ENCODE measurements around the gene CCDC18. TPM values are rescaled to one million over a fixed set of nuclear protein-coding genes. Genes with fewer than 3 reads are reported as not detected.

CCDC18 gene
- total RNA-seq, 1 donor from 2014 or later, result 2.3 TPM

- ATAC-seq (peak; percentile 95), DNase-seq (ENCODE audit: low spot score) (no peak)
Measured at GRCh38 chr1:93304716-93305138, 124.2 kb downstream of the CCDC18 start.

- ATAC-seq, result peak; percentile 59
- no peak for DNase-seq (ENCODE audit: low spot score)
Measured at GRCh38 chr1:93306920-93307319, 126.4 kb downstream of the CCDC18 start.

DNA sequence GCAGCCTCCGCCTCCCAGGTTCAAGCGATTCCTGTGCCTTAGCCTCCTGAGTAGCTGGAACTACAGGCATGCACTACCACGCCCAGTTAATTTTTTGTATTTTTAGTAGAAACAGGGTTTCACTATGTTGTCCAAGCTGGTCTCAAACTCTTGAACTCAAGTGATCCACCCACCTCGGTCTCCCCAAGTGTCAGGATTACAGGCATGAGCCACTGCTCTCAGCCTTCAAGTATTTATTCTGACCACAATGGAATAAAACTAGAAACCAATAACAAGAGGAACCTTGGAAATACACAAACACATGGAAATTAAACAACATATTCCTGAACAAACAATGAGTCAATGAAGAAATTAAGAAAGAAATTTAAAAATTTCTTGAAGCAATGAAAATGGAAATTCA lies 132.5 kb downstream of the CCDC18 start:
- ATAC-seq, result no peak
- no peak for DNase-seq (ENCODE audit: low spot score)

- ATAC-seq (peak; percentile 37), DNase-seq (ENCODE audit: low spot score) (no peak)
Measured at GRCh38 chr1:93317207-93317606, 136.7 kb downstream of the CCDC18 start.

DNA sequence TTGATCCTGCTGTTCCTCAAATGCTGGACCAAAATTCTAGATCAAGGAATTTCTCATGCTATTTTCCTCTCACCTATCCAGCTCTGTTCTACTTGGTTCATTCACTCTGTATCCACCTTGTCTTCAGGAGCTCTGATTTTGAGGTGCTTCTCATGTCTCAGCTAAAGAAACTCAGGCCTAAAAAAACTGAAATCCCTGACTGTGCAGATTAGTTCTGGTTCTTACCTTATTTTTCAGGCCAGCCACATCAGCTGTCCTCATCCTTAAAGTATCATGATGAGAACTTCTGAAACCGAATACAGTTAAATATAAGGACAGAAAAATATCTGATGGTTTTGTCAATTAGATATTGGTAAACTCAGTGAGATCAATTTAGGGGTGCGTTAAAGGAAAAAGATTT lies 137.4 kb downstream of the CCDC18 start:
- ATAC-seq (no peak), DNase-seq (ENCODE audit: low spot score) (no peak)

DNA sequence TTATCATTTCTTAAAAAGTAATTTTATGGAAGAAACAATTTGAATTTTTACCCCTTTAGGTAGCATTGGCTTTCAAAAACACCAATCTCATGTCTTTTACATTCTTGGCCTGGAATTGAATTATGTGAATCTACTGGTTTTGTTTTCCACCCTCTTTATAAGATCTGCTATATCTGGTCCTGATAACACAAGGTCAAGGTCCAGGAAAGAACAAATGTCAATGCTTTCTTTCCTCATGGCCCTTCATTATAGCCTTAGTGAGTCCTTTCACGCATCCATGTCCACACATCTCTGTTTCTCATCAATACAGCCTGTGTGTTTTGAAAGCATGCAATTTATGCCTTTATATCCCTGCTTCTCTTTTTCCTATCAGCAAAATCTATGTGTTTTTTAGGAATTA lies 141.2 kb downstream of the CCDC18 start:
- ATAC-seq, result no peak
- no peak for DNase-seq (ENCODE audit: low spot score)

DNA sequence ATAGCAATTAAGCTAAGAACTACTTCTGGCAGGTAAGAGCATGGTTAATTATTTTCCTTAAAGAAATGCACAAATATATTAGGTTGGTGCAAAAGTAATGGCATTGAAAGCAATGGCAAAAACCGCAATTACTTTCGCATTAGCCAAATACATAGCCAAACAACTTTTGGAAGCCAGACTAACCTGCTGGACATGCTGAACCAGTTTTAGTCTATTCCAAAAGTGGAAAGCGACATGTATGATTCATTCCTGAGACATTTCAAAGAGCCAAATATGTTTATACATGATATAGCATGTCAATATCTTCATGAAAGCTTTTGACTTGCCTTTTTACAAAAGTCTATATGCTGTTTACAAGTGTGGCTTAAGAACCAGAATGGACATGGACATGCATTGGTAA lies 141.8 kb downstream of the CCDC18 start:
- ATAC-seq (no peak), DNase-seq (ENCODE audit: low spot score) (no peak)

GRCh38 chr1:93323185-93323820 lies 142.8 kb downstream of the CCDC18 start:
- DNase-seq (ENCODE audit: low spot score) (no peak), ATAC-seq (no peak)

DNA sequence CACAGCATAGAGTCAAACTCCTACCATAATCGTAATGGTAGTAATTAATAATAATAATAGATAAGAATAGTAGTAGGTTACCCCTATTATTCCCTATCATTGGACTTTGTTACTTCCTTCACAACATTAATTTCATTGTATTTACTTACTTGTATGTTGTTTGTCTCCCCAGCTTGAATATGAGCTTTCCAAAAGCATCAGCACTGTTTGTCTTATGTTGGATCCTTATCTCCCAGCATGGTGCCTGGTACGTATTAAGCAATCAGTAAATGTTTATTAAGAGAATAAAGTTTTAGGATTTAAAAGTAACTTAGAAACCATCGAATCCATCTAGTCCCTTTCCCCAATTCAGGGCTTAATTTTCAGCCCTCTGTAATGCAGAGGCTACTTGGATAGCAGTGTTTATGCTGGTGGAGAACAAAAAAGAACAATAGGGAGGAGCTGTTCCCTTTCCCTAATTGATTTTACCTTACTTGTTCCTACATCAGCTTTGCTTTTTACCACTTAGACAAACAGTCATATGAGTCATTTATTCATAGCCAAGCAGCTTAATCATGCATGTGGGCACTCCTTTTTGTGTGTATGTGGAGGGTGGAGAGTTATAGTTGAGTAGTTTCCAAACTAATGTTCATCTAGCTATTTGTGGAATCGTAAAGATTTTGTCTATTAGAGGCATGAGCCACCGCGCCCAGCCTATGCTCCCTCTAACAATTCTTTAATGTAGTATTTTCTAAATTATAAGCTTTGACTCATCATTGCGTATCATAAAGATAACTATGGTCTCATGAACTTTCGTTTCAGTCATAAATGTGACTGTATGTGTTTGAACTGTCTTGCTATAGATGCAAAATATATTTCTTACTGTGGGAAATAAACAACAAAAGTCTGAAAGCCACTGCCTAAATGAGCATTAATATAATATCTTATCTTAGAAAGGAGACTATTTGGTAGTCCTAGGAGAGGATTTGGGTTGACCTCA lies 144.3 kb downstream of the CCDC18 start:
- ATAC-seq (peak; percentile 71), DNase-seq (ENCODE audit: low spot score) (no peak)

Other genes with a start within 250 kb of the CCDC18 start
- gene DIPK1A, start 219.3 kb upstream of the CCDC18 start, total RNA-seq, result 10.7 TPM
- 8.2 TPM for gene MTF2, start 101.4 kb upstream of the CCDC18 start, total RNA-seq
- gene TMED5, start 311 bp upstream of the CCDC18 start, total RNA-seq, result 68.5 TPM
- 16.2 TPM for gene DR1, start 165.2 kb downstream of the CCDC18 start, total RNA-seq

Measured in left lobe of liver (tissue), 2 donors.